SK-N-SH treated with all-trans-retinoic acid at 6 μM for 48 hours (cell line): Measurements from ENCODE around the gene KATNIP.
A peak's percentile ranks its signal among the peaks of the same experiment; 100 is the strongest.

Source experiments
- ATAC-seq: fragments of 200-7000 bp; cut with Tn5 transposase; 3 replicates; pipeline ENCODE4 v1.9.1; 2020; ENCODE audit warnings: mild to moderate bottlenecking, moderate library complexity
- ARNTL ChIP-seq: fragments of 450-650 bp; formaldehyde crosslinking; IDR thresholded peaks from 2 replicates; pipeline ENCODE4 v1.5.0; 2020; ENCODE audit warnings: low read depth, mild to moderate bottlenecking, moderate library complexity, borderline replicate concordance
- BACH2 ChIP-seq: fragments of 250-450 bp; sonication (Bioruptor Pico); IDR thresholded peaks from 2 replicates; pipeline ENCODE4 v1.9.0; 2021; ENCODE audit warnings: mild to moderate bottlenecking, borderline replicate concordance
- CREB5 ChIP-seq: fragments of 250-450 bp; sonication (Bioruptor Pico); IDR thresholded peaks from 2 replicates; pipeline ENCODE4 v1.5.1; 2020; ENCODE audit warnings: low read depth, mild to moderate bottlenecking, moderate library complexity
- CSDC2 ChIP-seq: fragments of 250-450 bp; sonication (Bioruptor Pico); IDR thresholded peaks from 2 replicates; pipeline ENCODE4 v1.5.0; 2020; ENCODE audit warnings: mild to moderate bottlenecking, moderate library complexity
- CSRNP3 ChIP-seq: fragments of 250-450 bp; sonication (Bioruptor Pico); IDR thresholded peaks from 2 replicates; pipeline ENCODE4 v1.5.1; 2021; ENCODE audit warnings: mild to moderate bottlenecking, moderate library complexity
- ESRRG ChIP-seq: fragments of 250-450 bp; sonication (Bioruptor Pico); IDR thresholded peaks from 2 replicates; pipeline ENCODE4 v1.6.1; 2021; ENCODE audit warnings: mild to moderate bottlenecking
- GLIS3 ChIP-seq: fragments of 250-450 bp; sonication (Bioruptor Pico); IDR thresholded peaks from 2 replicates; pipeline ENCODE4 v1.5.0; 2020; ENCODE audit warnings: mild to moderate bottlenecking, moderate library complexity
- OSR1 ChIP-seq: fragments of 250-450 bp; sonication (Bioruptor Pico); IDR thresholded peaks from 2 replicates; pipeline ENCODE4 v1.8.0; 2022; ENCODE audit warnings: moderate library complexity, mild to moderate bottlenecking, inconsistent platforms
- PATZ1 ChIP-seq: fragments of 250-450 bp; sonication (Bioruptor Pico); IDR thresholded peaks from 2 replicates; pipeline ENCODE4 v1.8.0; 2020; ENCODE audit warnings: mild to moderate bottlenecking, moderate library complexity, borderline replicate concordance
- POU6F1 ChIP-seq: fragments of 250-450 bp; sonication (Bioruptor Pico); IDR thresholded peaks from 2 replicates; pipeline ENCODE4 v1.8.0; 2021; ENCODE audit warnings: low read depth, mild to moderate bottlenecking, moderate library complexity, borderline replicate concordance
- PPARA ChIP-seq: fragments of 250-450 bp; sonication (Bioruptor Pico); IDR thresholded peaks from 2 replicates; pipeline ENCODE4 v1.5.0; 2020; ENCODE audit warnings: mild to moderate bottlenecking, borderline replicate concordance
- RARB ChIP-seq: fragments of 250-450 bp; sonication (Bioruptor Pico); IDR thresholded peaks from 2 replicates; pipeline ENCODE4 v1.8.0; 2021; ENCODE audit warnings: mild to moderate bottlenecking, moderate library complexity
- SNAI2 ChIP-seq: fragments of 250-450 bp; sonication (Bioruptor Pico); IDR thresholded peaks from 2 replicates; pipeline ENCODE4 v1.5.0; 2020; ENCODE audit warnings: mild to moderate bottlenecking, moderate library complexity
- TCF4 ChIP-seq: fragments of 250-450 bp; sonication (Bioruptor Pico); IDR thresholded peaks from 2 replicates; pipeline ENCODE4 v1.8.0; 2021; ENCODE audit warnings: mild to moderate bottlenecking, moderate library complexity, borderline replicate concordance
- TOX ChIP-seq: fragments of 250-450 bp; sonication (Bioruptor Pico); IDR thresholded peaks from 2 replicates; pipeline ENCODE4 v1.8.0; 2021; ENCODE audit warnings: mild to moderate bottlenecking, moderate library complexity, borderline replicate concordance
- ZC3H10 ChIP-seq: fragments of 250-450 bp; sonication (Bioruptor Pico); IDR thresholded peaks from 2 replicates; pipeline ENCODE4 v1.5.1; 2021; ENCODE audit warnings: mild to moderate bottlenecking, moderate library complexity
- ZFP3 ChIP-seq: fragments of 250-450 bp; sonication (Bioruptor Pico); IDR thresholded peaks from 2 replicates; pipeline ENCODE4 v1.5.0; 2020; ENCODE audit warnings: mild to moderate bottlenecking, moderate library complexity
- ZFP30 ChIP-seq: fragments of 450-650 bp; formaldehyde crosslinking; IDR thresholded peaks from 2 replicates; pipeline ENCODE4 v1.5.0; 2022; ENCODE audit warnings: mild to moderate bottlenecking, moderate library complexity
- ZNF565 ChIP-seq: fragments of 450-650 bp; formaldehyde crosslinking; conservative IDR thresholded peaks from 2 replicates; pipeline ENCODE4 v1.5.0; 2020; ENCODE audit warnings: low read depth, mild to moderate bottlenecking, moderate library complexity
- ZNF70 ChIP-seq: fragments of 450-650 bp; formaldehyde crosslinking; IDR thresholded peaks from 2 replicates; pipeline ENCODE4 v1.5.0; 2020; ENCODE audit warnings: mild to moderate bottlenecking, moderate library complexity
- ZNF8 ChIP-seq: fragments of 450-650 bp; formaldehyde crosslinking; IDR thresholded peaks from 2 replicates; pipeline ENCODE4 v1.5.0; 2020; ENCODE audit warnings: mild to moderate bottlenecking, moderate library complexity

The KATNIP gene

GRCh38 chr16:27579087-27579980, 29.4 kb downstream of the KATNIP start:
- ATAC-seq: peak; percentile 64
- no peak for TF ChIP-seq BACH2 (CRISPR knock-in tag)
- no peak for TF ChIP-seq OSR1 (CRISPR knock-in tag)
- no peak for TF ChIP-seq ZNF70 (CRISPR knock-in tag)
- TF ChIP-seq GLIS3 (CRISPR knock-in tag): no peak
- no peak for TF ChIP-seq POU6F1 (CRISPR knock-in tag)
- TF ChIP-seq ZC3H10 (CRISPR knock-in tag): no peak
- no peak for TF ChIP-seq SNAI2
- TF ChIP-seq ZNF565: no peak
- TF ChIP-seq RARB (CRISPR knock-in tag): no peak
- no peak for TF ChIP-seq CREB5 (CRISPR knock-in tag)
- TF ChIP-seq, all 23 proteins: peak for 0

- no peak for TF ChIP-seq ZFP3 (CRISPR knock-in tag)
- no peak for TF ChIP-seq TOX (CRISPR knock-in tag)
- no peak for TF ChIP-seq OSR1 (CRISPR knock-in tag)
- TF ChIP-seq ZNF565: no peak
- TF ChIP-seq PATZ1 (CRISPR knock-in tag): no peak
- no peak for TF ChIP-seq TCF4 (CRISPR knock-in tag)
- TF ChIP-seq ZNF70 (CRISPR knock-in tag): no peak
- TF ChIP-seq PPARA (CRISPR knock-in tag): no peak
- TF ChIP-seq ZNF8: no peak
- no peak for TF ChIP-seq ZC3H10 (CRISPR knock-in tag)
- TF ChIP-seq RARB (CRISPR knock-in tag): no peak
- TF ChIP-seq CSDC2 (CRISPR knock-in tag): no peak
- no peak for TF ChIP-seq SNAI2
Observed at GRCh38 chr16:27582883-27583282, 32.9 kb downstream of the KATNIP start.

GRCh38 chr16:27583634-27584033, 33.7 kb downstream of the KATNIP start:
- TF ChIP-seq ZC3H10 (CRISPR knock-in tag) (no peak), ESRRG (CRISPR knock-in tag) (no peak), CREB5 (CRISPR knock-in tag) (no peak), ZFP30 (CRISPR knock-in tag) (no peak), CSDC2 (CRISPR knock-in tag) (no peak), ZFP3 (CRISPR knock-in tag) (no peak), ZNF8 (no peak), PATZ1 (CRISPR knock-in tag) (no peak), TOX (CRISPR knock-in tag) (no peak), ZNF70 (CRISPR knock-in tag) (no peak), PPARA (CRISPR knock-in tag) (no peak), OSR1 (CRISPR knock-in tag) (no peak), RARB (CRISPR knock-in tag) (no peak), SNAI2 (no peak), CSRNP3 (CRISPR knock-in tag) (no peak), ZNF565 (no peak), ARNTL (CRISPR knock-in tag) (no peak)
- ATAC-seq: no peak

More at GRCh38 chr16:27582883-27583282, 32.9 kb downstream of the KATNIP start:
- no peak for ATAC-seq
